ENCODE measurements around the gene SH3TC2.

- TF ChIP-seq CTCF (optimal IDR thresholded peaks at IDR 0.05 in 1 of 3, IDR thresholded peaks at IDR 0.05 in 1 of 3, conservative IDR thresholded peaks at IDR 0.05 in 1 of 3; ENCODE audit: extremely low read depth in 1 of 3, insufficient read depth in 2 of 3, low read length in 3 of 3) (no peak), EZH2 (IDR thresholded peaks at IDR 0.05; ENCODE audit: low read length) (no peak)
Observed at GRCh38 chr5:149099920-149100319, 37.1 kb upstream of the SH3TC2 start.

All from keratinocyte (primary cell).